ENCODE results near the gene IRF6. TPM values are rescaled to one million over a fixed set of nuclear protein-coding genes. Genes with fewer than 3 reads are reported as not detected.

IRF6 gene
- total RNA-seq, 1 experiment from 2014 or later: 44.1 TPM

DNA sequence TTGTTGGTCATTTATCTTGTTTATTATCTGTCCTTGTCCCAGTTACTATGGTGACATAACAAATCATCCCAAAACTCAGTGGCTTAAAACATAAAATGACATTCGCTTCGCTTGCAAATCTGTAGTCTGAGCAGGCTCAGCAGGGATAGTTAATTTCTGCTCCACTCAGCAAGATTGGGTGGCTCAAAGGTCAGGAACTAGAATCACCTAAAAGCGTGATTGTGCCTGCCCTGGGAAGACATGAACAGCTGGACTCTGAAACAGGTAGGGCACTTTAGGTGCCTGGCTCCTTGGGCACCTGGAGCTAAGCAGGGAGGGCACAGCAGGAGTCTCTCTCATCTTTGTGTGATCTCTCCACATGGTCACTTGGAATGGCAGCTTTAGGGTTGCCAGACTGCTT is 64.7 kb downstream of the IRF6 start:
- DNase-seq: no peak
- TF ChIP-seq CTCF (IDR thresholded peaks at IDR 0.05; ENCODE audit: unreplicated experiment): no peak
- Mint-ChIP-seq H3K4me3 (ENCODE audit: low read depth, unreplicated experiment) (no peak overlapping the region), H3K27me3 (ENCODE audit: unreplicated experiment) (no peaks in the 10 kb centered on the region), H3K9me3 (ENCODE audit: low read depth, unreplicated experiment) (peaks cover 2% of the 10 kb centered on the region), H3K27ac (ENCODE audit: unreplicated experiment) (no peak overlapping the region), H3K36me3 (ENCODE audit: insufficient read depth, unreplicated experiment) (no peaks in the 10 kb centered on the region), H3K4me1 (ENCODE audit: low read depth, unreplicated experiment) (peaks cover 35% of the 10 kb centered on the region)
- no TSS peak for BruUV-seq (replicated peaks)
- CTCF ChIA-PET: interaction anchor here (1.5 kb wide), 1 partner anchor 172 kb away, joined by 3 read pairs; no protein-coding TSS in a partner anchor
- intact Hi-C loops (cut with micrococcal nuclease; ENCODE audit: unreplicated experiment): no loop called here

- Mint-ChIP-seq H3K9me3 (ENCODE audit: low read depth, unreplicated experiment) (peaks cover 2% of the 10 kb centered on the region), H3K4me3 (ENCODE audit: low read depth, unreplicated experiment) (no peak overlapping the region), H3K27me3 (ENCODE audit: unreplicated experiment) (no peaks in the 10 kb centered on the region), H3K4me1 (ENCODE audit: low read depth, unreplicated experiment) (peaks cover 33% of the 10 kb centered on the region), H3K27ac (ENCODE audit: unreplicated experiment) (no peak overlapping the region), H3K36me3 (ENCODE audit: insufficient read depth, unreplicated experiment) (no peaks in the 10 kb centered on the region)
- intact Hi-C loops (cut with micrococcal nuclease; ENCODE audit: unreplicated experiment): no loop called here
- TF ChIP-seq CTCF (IDR thresholded peaks at IDR 0.05; ENCODE audit: unreplicated experiment): no peak
- CTCF ChIA-PET: interaction anchor here (0.9 kb wide), 1 partner anchor 11 kb away, joined by 3 read pairs; no protein-coding TSS in a partner anchor
- BruUV-seq (replicated peaks): no TSS peak
- no peak for DNase-seq
Observed at GRCh38 chr1:209738270-209738669, 67.7 kb downstream of the IRF6 start.

DNA sequence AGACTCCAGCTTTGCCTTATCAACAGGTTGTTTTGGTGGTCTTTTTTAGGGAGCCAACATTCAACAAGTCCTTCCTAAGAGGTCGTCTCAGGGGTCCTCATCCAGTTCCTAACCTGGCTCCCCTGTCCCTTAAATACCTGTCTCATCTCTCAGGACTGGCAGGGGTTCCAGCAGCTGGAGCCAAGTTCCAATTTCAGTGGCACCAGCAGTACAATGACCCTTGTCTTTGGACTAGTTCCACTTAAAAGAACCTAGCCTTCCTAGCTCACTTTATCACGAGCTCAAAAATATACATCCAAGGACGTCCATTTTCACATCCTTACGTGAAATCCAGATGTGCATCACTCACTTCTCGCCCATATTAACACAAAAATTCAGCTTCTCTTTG is 68.8 kb downstream of the IRF6 start:
- H3K27ac Mint-ChIP-seq (ENCODE audit: unreplicated experiment): no peak overlapping the region
- DNase-seq: no peak
- intact Hi-C loops (cut with micrococcal nuclease; ENCODE audit: unreplicated experiment): no loop called here
- no peak for TF ChIP-seq CTCF (IDR thresholded peaks at IDR 0.05; ENCODE audit: unreplicated experiment)
- no peak overlapping the region for H3K4me3 Mint-ChIP-seq (ENCODE audit: low read depth, unreplicated experiment)
- H3K27me3 Mint-ChIP-seq (ENCODE audit: unreplicated experiment): no peaks in the 10 kb centered on the region
- H3K9me3 Mint-ChIP-seq (ENCODE audit: low read depth, unreplicated experiment): peaks cover 2% of the 10 kb centered on the region
- H3K4me1 Mint-ChIP-seq (ENCODE audit: low read depth, unreplicated experiment): peaks cover 22% of the 10 kb centered on the region
- no peaks in the 10 kb centered on the region for H3K36me3 Mint-ChIP-seq (ENCODE audit: insufficient read depth, unreplicated experiment)
- CTCF ChIA-PET: no interaction called here
- no TSS peak for BruUV-seq (replicated peaks)

DNA sequence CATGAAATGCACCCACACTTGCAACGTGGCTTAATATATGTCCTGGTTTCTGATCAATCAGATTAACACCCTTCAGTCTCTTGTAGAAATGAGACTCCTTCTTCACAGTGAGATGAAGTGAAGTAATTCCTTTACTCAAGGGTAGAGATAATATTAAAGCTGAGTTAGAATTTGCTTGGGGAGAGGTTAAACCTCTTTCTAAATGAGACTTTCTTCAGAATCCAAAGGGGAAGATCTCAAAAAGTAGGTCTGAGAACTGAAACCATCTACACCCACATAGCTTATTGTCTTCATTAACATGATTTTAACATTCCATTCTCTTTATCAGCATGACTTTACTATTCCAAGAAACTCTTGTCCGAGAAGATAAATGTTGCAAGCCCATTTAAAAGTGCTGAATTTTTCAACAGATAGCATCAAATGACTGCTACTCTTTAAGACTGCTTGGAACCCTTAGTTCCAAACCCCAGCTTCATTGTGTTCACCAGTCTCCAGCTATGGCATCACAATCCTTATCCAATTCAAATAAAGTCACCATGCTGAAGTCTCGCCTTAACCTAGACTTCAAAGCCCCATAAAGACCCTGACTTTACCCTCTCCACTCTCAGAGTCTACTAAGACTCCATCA is 69.3 kb downstream of the IRF6 start:
- Mint-ChIP-seq H3K4me1 (ENCODE audit: low read depth, unreplicated experiment) (peaks cover 17% of the 10 kb centered on the region), H3K27ac (ENCODE audit: unreplicated experiment) (no peak overlapping the region), H3K4me3 (ENCODE audit: low read depth, unreplicated experiment) (no peak overlapping the region), H3K36me3 (ENCODE audit: insufficient read depth, unreplicated experiment) (no peaks in the 10 kb centered on the region), H3K9me3 (ENCODE audit: low read depth, unreplicated experiment) (peaks cover 2% of the 10 kb centered on the region), H3K27me3 (ENCODE audit: unreplicated experiment) (no peaks in the 10 kb centered on the region)
- no peak for DNase-seq
- BruUV-seq (replicated peaks): no TSS peak
- TF ChIP-seq CTCF (IDR thresholded peaks at IDR 0.05; ENCODE audit: unreplicated experiment): no peak
- intact Hi-C loops (cut with micrococcal nuclease; ENCODE audit: unreplicated experiment): no loop called here
- CTCF ChIA-PET: no interaction called here

Other genes starting within 250 kb of the IRF6 start
- gene CAMK1G, start 222.4 kb downstream of the IRF6 start, total RNA-seq (2022): not detected in 2 replicates
- gene LAMB3, start 153.7 kb downstream of the IRF6 start, total RNA-seq (2022): 331 and 333 TPM in 2 replicates
- gene G0S2, start 130.7 kb downstream of the IRF6 start, total RNA-seq (2022): 2.4 and 4.0 TPM in 2 replicates
- gene HSD11B1, start 101.3 kb downstream of the IRF6 start, total RNA-seq (2022): 0.59 TPM in 1 of 2 replicates, not detected in the other
- gene TRAF3IP3, start 50.1 kb downstream of the IRF6 start, total RNA-seq (2022): not detected in 2 replicates
- gene C1orf74, start 21.6 kb downstream of the IRF6 start, total RNA-seq (2022): 4.9 and 5.1 TPM in 2 replicates
- 18.6 and 19.1 TPM in 2 replicates for gene UTP25, start 21.8 kb upstream of the IRF6 start, total RNA-seq (2022)
- gene SYT14, start 132.1 kb upstream of the IRF6 start, total RNA-seq (2022): 1.7 and 2.1 TPM in 2 replicates